ENCODE measurements around the gene CAPNS2. TPM values are rescaled to one million over a fixed set of nuclear protein-coding genes. Genes with fewer than 3 reads are reported as not detected.

CAPNS2 gene
- total RNA-seq, 1 donor from 2014 or later = not detected

GRCh38 chr16:55542459-55543082 lies 23.9 kb upstream of the CAPNS2 start:
- no peak overlapping the region for H3K4me3 ChIP-seq (ENCODE audit: low read depth, low read length)
- peak; percentile 23 for DNase-seq (ENCODE audit: low read depth)
- no peaks in the 10 kb centered on the region for H3K36me3 ChIP-seq (ENCODE audit: control insufficient read depth, insufficient read depth, low read length)
- no peaks in the 10 kb centered on the region for H3K27me3 ChIP-seq (ENCODE audit: control insufficient read depth, insufficient read depth, low read length)
- TF ChIP-seq CTCF (IDR thresholded peaks at IDR 0.05; ENCODE audit: insufficient read depth, low read length, poor library complexity, severe bottlenecking) = no peak

GRCh38 chr16:55543472-55543871 lies 23.0 kb upstream of the CAPNS2 start:
- Histone ChIP-seq H3K36me3 (ENCODE audit: control insufficient read depth, insufficient read depth, low read length) (no peaks in the 10 kb centered on the region), H3K27me3 (ENCODE audit: control insufficient read depth, insufficient read depth, low read length) (no peaks in the 10 kb centered on the region), H3K4me3 (ENCODE audit: low read depth, low read length) (no peak overlapping the region)
- no peak for DNase-seq (ENCODE audit: low read depth)
- TF ChIP-seq CTCF (IDR thresholded peaks at IDR 0.05; ENCODE audit: insufficient read depth, low read length, poor library complexity, severe bottlenecking) = peak; percentile 8

DNA sequence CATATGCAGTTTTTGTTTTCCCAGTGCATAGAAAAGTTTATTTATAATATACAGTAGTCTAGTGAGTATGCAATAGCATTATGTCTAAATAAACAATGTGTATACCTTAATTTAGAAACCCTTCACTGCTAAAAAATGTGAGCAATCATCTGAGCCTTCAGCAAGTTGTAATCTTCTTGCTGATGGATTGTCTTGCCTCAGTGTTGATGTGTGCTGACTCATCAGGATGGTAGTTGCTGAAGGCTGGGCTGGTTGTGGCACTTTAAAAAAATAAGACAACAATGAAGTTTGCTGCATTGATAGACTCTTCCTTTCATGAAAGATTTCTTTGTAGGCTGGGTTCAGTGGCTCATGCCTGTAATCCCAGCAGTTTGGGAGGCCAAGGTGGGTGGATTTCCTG lies 13.9 kb upstream of the CAPNS2 start:
- TF ChIP-seq CTCF (IDR thresholded peaks at IDR 0.05; ENCODE audit: insufficient read depth, low read length, poor library complexity, severe bottlenecking) = no peak
- peak; percentile 47 for DNase-seq (ENCODE audit: low read depth)

DNA sequence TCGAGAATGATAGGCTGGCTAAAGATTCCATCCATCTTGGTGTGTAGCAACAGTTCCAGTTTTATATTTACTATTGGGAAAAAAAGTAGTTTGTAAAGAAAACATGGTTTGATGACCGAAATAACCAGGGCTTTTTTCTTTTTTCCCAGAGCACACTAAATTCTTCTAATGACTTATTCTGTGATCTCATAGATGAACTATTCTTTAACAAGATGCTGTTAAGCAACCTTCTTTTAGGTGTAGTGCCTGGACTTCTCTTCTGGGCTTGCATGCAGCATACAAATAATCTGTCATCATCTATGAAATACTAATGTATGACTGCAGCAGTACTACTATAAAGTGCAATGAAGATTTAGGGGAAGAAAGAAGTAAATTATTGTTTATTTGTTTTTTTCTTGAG lies 11.0 kb upstream of the CAPNS2 start:
- DNase-seq (ENCODE audit: low read depth) = no peak
- no peak for TF ChIP-seq CTCF (IDR thresholded peaks at IDR 0.05; ENCODE audit: insufficient read depth, low read length, poor library complexity, severe bottlenecking)
- Histone ChIP-seq H3K27me3 (ENCODE audit: control insufficient read depth, insufficient read depth, low read length) (no peaks in the 10 kb centered on the region), H3K4me3 (ENCODE audit: low read depth, low read length) (no peak overlapping the region), H3K36me3 (ENCODE audit: control insufficient read depth, insufficient read depth, low read length) (no peaks in the 10 kb centered on the region)

More for the DNA sequence above, 13.9 kb upstream of the CAPNS2 start:
- Histone ChIP-seq H3K27me3 (ENCODE audit: control insufficient read depth, insufficient read depth, low read length) (no peaks in the 10 kb centered on the region), H3K36me3 (ENCODE audit: control insufficient read depth, insufficient read depth, low read length) (no peaks in the 10 kb centered on the region), H3K4me3 (ENCODE audit: low read depth, low read length) (no peak overlapping the region)

DNA sequence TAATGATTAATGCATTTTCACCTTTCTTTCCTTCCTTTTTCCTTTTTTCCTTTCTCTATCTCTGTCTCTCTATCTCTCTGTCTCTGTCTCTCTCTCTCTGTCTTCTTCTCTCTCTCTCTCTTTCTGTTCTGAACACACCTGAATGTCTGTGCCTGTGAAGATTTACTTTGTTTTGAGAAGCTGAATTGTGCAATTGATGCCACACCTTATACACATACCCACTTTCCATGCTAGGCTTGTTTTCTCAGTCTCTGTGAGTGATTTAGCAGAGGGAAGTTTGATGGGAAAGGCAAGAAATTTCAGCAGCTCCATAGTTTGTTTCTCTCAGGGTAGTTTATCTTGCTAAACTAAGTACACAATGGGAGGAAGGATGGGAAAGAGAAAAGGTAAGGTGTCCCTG lies 9.3 kb upstream of the CAPNS2 start:
- no peak for DNase-seq (ENCODE audit: low read depth)

More for the DNA sequence above, 9.3 kb upstream of the CAPNS2 start:
- no peak for TF ChIP-seq CTCF (IDR thresholded peaks at IDR 0.05; ENCODE audit: insufficient read depth, low read length, poor library complexity, severe bottlenecking)
- Histone ChIP-seq H3K27me3 (ENCODE audit: control insufficient read depth, insufficient read depth, low read length) (no peaks in the 10 kb centered on the region), H3K36me3 (ENCODE audit: control insufficient read depth, insufficient read depth, low read length) (no peaks in the 10 kb centered on the region), H3K4me3 (ENCODE audit: low read depth, low read length) (no peak overlapping the region)

All from kidney epithelial cell (primary cell).